OCI-LY3 (cell line): ENCODE results near the gene PEX11G.

Experiments used
- CTCF ChIP-seq: fragments of 200-600, 300-600 bp; sonication (generic); IDR thresholded peaks from 2 replicates; pipeline ENCODE4 v1.5.1; 2014; ENCODE audit warnings: antibody characterized with exemption, low read length, low read depth
- EZH2phosphoT487 ChIP-seq: fragments of 200-600 bp; shearing (Covaris generic); IDR thresholded peaks from 2 replicates; pipeline ENCODE4 v1.6.1; 2018; ENCODE audit warnings: antibody characterized with exemption, mixed run types, low read depth

GRCh38 chr19:7445104-7445503, 43.7 kb downstream of the PEX11G start:
- TF ChIP-seq CTCF (no peak), EZH2phosphoT487 (no peak)
